ENCODE results near the gene CHAC1.

Gene CHAC1

GRCh38 chr15:40925863-40926658 lies 27.2 kb upstream of the CHAC1 start:
- Histone ChIP-seq H3K9ac (ENCODE audit: insufficient read length, low read depth) (peak overlapping the region; percentile 32), H3K27me3 (ENCODE audit: insufficient read depth, insufficient read length) (peaks cover 98% of the 10 kb centered on the region), H3K4me3 (ENCODE audit: insufficient read length, low read depth) (peak overlapping the region; percentile 24), H3K4me1 (ENCODE audit: insufficient read depth, insufficient read length) (peaks cover 13% of the 10 kb centered on the region), H3K36me3 (ENCODE audit: insufficient read depth, insufficient read length, low read length) (no peaks in the 10 kb centered on the region), H3K9me3 (ENCODE audit: insufficient read depth, low read length) (no peaks in the 10 kb centered on the region)
- no peak for TF ChIP-seq ZNF274 (IDR thresholded peaks at IDR 0.05; ENCODE audit: low read depth, low read length)
- TF ChIP-seq YY1 (IDR thresholded peaks at IDR 0.05; ENCODE audit: insufficient read depth, insufficient read length) = no peak
- no peak for TF ChIP-seq SUZ12 (IDR thresholded peaks at IDR 0.05; ENCODE audit: extremely low read depth, insufficient read depth, insufficient read length)
- no peak for DNase-seq (ENCODE audit: low read depth, low spot score)

DNA sequence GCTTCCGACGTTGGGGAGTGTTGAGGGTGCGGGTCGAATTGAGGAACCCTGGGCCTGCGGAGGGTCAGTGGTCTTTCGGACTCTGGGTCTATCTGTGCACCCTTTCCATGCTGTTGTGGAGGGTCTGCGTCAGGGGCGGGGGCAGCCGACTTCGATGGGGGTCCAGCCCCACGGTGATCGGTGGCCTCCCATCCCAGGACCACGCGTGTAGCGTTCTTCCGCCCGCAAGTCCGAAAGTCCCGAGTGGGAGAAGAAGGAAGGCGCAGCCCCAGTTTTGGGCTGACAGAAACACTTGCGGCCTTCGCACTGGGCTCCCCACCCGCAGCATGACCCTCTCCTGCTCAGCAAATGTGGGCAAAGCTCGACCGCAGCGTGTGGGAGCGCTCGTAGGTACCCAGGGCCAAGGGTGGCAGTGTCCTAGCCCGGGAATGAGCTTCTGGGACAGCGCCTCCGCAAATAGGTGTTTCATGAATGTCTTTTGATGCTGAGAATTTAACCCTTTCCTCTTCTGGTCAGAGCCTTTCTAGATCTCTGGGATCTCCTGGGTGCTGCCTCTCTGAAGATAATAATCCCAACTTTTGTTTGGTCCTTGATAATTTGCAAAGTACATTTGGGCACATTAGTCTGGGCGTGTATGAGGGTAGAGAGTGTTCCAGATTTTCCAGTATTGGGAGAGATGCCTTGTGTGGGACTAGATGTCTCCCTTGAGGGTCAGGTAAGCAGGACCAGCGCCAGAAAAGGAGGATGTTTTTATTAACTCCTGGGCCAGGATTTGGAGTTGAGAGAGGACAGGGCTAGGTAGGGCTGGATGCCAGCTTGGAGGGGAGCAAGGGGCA lies 26.4 kb upstream of the CHAC1 start:
- Histone ChIP-seq H3K27me3 (ENCODE audit: insufficient read depth, insufficient read length) (peaks cover 98% of the 10 kb centered on the region), H3K4me3 (ENCODE audit: insufficient read length, low read depth) (peak overlapping the region; percentile 24), H3K36me3 (ENCODE audit: insufficient read depth, insufficient read length, low read length) (no peaks in the 10 kb centered on the region), H3K9ac (ENCODE audit: insufficient read length, low read depth) (peak overlapping the region; percentile 32), H3K9me3 (ENCODE audit: insufficient read depth, low read length) (no peaks in the 10 kb centered on the region), H3K4me1 (ENCODE audit: insufficient read depth, insufficient read length) (peaks cover 13% of the 10 kb centered on the region)
- no peak for DNase-seq (ENCODE audit: low read depth, low spot score)
- TF ChIP-seq SUZ12 (IDR thresholded peaks at IDR 0.05; ENCODE audit: extremely low read depth, insufficient read depth, insufficient read length) (peak; percentile 18), YY1 (IDR thresholded peaks at IDR 0.05; ENCODE audit: insufficient read depth, insufficient read length) (no peak)

DNA sequence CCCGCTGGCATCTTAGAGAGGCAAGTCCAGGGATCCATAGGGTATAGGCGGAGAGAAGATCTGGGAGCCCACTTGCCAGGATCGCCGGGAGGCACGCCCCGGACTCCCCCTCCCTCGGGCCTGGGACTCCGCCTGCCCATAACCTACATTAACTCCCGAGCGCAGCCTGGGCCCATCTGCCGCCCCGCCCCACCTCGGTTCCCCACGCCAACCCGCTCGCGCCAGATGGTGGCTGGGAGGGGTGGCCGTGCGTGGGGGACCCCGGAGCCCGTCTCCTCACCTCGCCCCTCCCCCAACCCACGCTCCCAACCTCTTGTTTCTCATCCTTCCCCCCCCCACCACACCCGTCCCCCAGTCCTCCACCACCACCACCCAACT lies 25.8 kb upstream of the CHAC1 start:
- DNase-seq (ENCODE audit: low read depth, low spot score) = no peak
- H3K27me3 ChIP-seq (ENCODE audit: insufficient read depth, insufficient read length) = peaks cover 98% of the 10 kb centered on the region
- no peaks in the 10 kb centered on the region for H3K9me3 ChIP-seq (ENCODE audit: insufficient read depth, low read length)
- no peak overlapping the region for H3K4me3 ChIP-seq (ENCODE audit: insufficient read length, low read depth)
- no peaks in the 10 kb centered on the region for H3K36me3 ChIP-seq (ENCODE audit: insufficient read depth, insufficient read length, low read length)
- TF ChIP-seq ZNF274 (IDR thresholded peaks at IDR 0.05; ENCODE audit: low read depth, low read length) = no peak
- TF ChIP-seq SUZ12 (IDR thresholded peaks at IDR 0.05; ENCODE audit: extremely low read depth, insufficient read depth, insufficient read length) = no peak
- no peak for TF ChIP-seq YY1 (IDR thresholded peaks at IDR 0.05; ENCODE audit: insufficient read depth, insufficient read length)
- no peak overlapping the region for H3K9ac ChIP-seq (ENCODE audit: insufficient read length, low read depth)
- peaks cover 13% of the 10 kb centered on the region for H3K4me1 ChIP-seq (ENCODE audit: insufficient read depth, insufficient read length)

GRCh38 chr15:40927873-40928806 lies 25.1 kb upstream of the CHAC1 start:
- H3K9me3 ChIP-seq (ENCODE audit: insufficient read depth, low read length) = no peaks in the 10 kb centered on the region
- TF ChIP-seq ZNF274 (IDR thresholded peaks at IDR 0.05; ENCODE audit: low read depth, low read length) (no peak), YY1 (IDR thresholded peaks at IDR 0.05; ENCODE audit: insufficient read depth, insufficient read length) (no peak), SUZ12 (IDR thresholded peaks at IDR 0.05; ENCODE audit: extremely low read depth, insufficient read depth, insufficient read length) (no peak)
- peaks cover 13% of the 10 kb centered on the region for H3K4me1 ChIP-seq (ENCODE audit: insufficient read depth, insufficient read length)
- H3K27me3 ChIP-seq (ENCODE audit: insufficient read depth, insufficient read length) = peaks cover 98% of the 10 kb centered on the region
- H3K4me3 ChIP-seq (ENCODE audit: insufficient read length, low read depth) = peak overlapping the region; percentile 28
- no peaks in the 10 kb centered on the region for H3K36me3 ChIP-seq (ENCODE audit: insufficient read depth, insufficient read length, low read length)
- H3K9ac ChIP-seq (ENCODE audit: insufficient read length, low read depth) = no peak overlapping the region
- DNase-seq (ENCODE audit: low read depth, low spot score) = no peak

DNA sequence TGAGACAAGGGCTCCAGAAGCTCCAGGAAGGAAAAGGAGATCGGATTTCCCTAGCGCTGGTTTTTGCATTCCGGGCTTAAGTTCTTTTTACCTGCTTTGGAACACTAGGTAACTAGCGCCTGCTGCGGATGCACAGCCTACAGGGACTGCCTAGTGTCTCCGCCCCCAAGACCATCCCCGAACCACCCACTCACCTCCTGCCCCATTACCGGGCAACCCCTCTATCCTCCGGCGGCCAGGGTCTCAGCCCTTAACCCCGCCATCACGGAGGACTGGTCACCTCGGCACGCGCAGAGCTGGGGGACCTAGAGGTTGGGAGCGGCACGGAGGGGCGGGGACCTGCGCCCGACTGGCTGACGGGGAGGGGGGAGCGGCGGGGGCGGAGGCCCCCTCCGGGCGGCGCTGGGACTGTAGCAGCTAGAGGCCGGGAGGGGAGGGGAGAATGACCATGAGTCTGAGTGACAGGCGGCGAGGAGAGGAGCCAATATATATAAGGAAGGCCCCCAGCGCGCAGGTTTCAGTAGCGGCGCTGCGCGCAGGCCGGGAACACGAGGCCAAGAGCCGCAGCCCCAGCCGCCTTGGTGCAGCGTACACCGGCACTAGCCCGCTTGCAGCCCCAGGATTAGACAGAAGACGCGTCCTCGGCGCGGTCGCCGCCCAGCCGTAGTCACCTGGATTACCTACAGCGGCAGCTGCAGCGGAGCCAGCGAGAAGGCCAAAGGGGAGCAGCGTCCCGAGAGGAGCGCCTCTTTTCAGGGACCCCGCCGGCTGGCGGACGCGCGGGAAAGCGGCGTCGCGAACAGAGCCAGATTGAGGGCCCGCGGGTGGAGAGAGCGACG lies 24.2 kb upstream of the CHAC1 start, which contains the start of gene DLL4:
DLL4 (plus strand) TSS at position 520 of the 839 bp plus-strand sequence. CDS start 329 bp downstream, outside the sequence.
- Histone ChIP-seq H3K4me3 (ENCODE audit: insufficient read length, low read depth) (peak within 1 kb of the TSS; percentile 28), H3K27me3 (ENCODE audit: insufficient read depth, insufficient read length) (peaks cover 98% of the 10 kb centered on the region), H3K9me3 (ENCODE audit: insufficient read depth, low read length) (no peaks in the 10 kb centered on the region), H3K36me3 (ENCODE audit: insufficient read depth, insufficient read length, low read length) (no peaks in the 10 kb centered on the region), H3K9ac (ENCODE audit: insufficient read length, low read depth) (peak within 1 kb of the TSS; percentile 42), H3K4me1 (ENCODE audit: insufficient read depth, insufficient read length) (peaks cover 13% of the 10 kb centered on the region)
- TF ChIP-seq SUZ12 (IDR thresholded peaks at IDR 0.05; ENCODE audit: extremely low read depth, insufficient read depth, insufficient read length) (no peak), YY1 (IDR thresholded peaks at IDR 0.05; ENCODE audit: insufficient read depth, insufficient read length) (no peak), ZNF274 (IDR thresholded peaks at IDR 0.05; ENCODE audit: low read depth, low read length) (no peak)
- no peak for DNase-seq (ENCODE audit: low read depth, low spot score)
